RWPE2 (cell line): ENCODE results near the gene IFNL2.

ENCODE experiments used
- ATAC-seq: fragments of 200-7000 bp; cut with Tn5 transposase; 3 replicates; pipeline ENCODE4 v1.9.1; 2021; ENCODE audit warnings: low read depth
- DNase-seq: peaks from one replicate; pipeline ENCODE4 v3.0.0-alpha.2; 2020; ENCODE audit warnings: low spot score
- H3K27ac ChIP-seq: fragments of 450-650 bp; 2 replicates; pipeline ENCODE4 v1.5.1; 2017; ENCODE audit warnings: mild to moderate bottlenecking; ENCODE audit not compliant: poor library complexity, severe bottlenecking
- H3K27me3 ChIP-seq: fragments of 250-450 bp; sonication (Bioruptor Pico); 2 replicates; pipeline ENCODE4 v1.5.1; 2021; ENCODE audit warnings: mild to moderate bottlenecking, moderate library complexity; ENCODE audit not compliant: insufficient read depth, poor library complexity, severe bottlenecking
- H3K36me3 ChIP-seq: fragments of 250-450 bp; sonication (Bioruptor Pico); 2 replicates; pipeline ENCODE4 v1.5.1; 2020; ENCODE audit warnings: low read depth, mild to moderate bottlenecking, moderate library complexity
- H3K4me1 ChIP-seq: fragments of 250-450 bp; sonication (Bioruptor Pico); 2 replicates; pipeline ENCODE4 v1.5.1; 2021; ENCODE audit warnings: mild to moderate bottlenecking, moderate library complexity; ENCODE audit not compliant: insufficient read depth, poor library complexity, severe bottlenecking
- H3K4me3 ChIP-seq: fragments of 250-450 bp; sonication (Bioruptor Pico); 2 replicates; pipeline ENCODE4 v1.5.1; 2021; ENCODE audit warnings: mild to moderate bottlenecking, moderate library complexity; ENCODE audit not compliant: severe bottlenecking
- H3K9me3 ChIP-seq: fragments of 250-450 bp; sonication (Bioruptor Pico); 2 replicates; pipeline ENCODE4 v1.5.1; 2021; ENCODE audit warnings: mild to moderate bottlenecking, moderate library complexity; ENCODE audit not compliant: severe bottlenecking
- CTCF ChIP-seq: fragments of 450-650 bp; IDR thresholded peaks from one replicate; pipeline ENCODE4 v1.5.1; 2017; ENCODE audit warnings: mild to moderate bottlenecking, moderate library complexity; ENCODE audit not compliant: poor library complexity, severe bottlenecking

The IFNL2 gene

DNA sequence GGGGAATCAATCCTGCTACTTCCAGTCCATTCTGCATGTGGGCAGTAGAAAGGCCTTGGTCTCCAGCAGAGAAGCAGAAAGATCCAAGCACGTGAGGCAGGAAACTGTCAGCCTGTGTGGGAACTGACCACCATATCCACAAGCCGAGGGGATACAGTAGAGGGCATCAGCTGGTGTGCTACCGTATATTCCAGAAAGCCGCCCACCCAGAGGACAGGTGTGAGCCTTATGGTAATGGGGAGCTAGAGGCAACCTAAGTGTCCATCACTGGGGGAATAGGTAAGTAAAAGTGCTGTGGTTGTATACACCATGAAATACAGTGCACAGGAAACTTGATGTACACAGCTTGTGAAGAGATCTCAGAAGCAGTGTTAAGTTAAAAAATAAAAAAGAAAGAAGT lies 25.2 kb downstream of the IFNL2 start:
- ATAC-seq (no peak), DNase-seq (no peak)
- Histone ChIP-seq H3K36me3 (no peaks in the 10 kb centered on the region), H3K27ac (no peak overlapping the region), H3K27me3 (no peaks in the 10 kb centered on the region), H3K9me3 (no peaks in the 10 kb centered on the region), H3K4me1 (no peaks in the 10 kb centered on the region), H3K4me3 (no peak overlapping the region)
- TF ChIP-seq CTCF, result no peak

- Histone ChIP-seq H3K4me3 (no peak within 1 kb of the TSS), H3K4me1 (no peaks in the 10 kb centered on the region), H3K36me3 (no peaks in the 10 kb centered on the region), H3K9me3 (no peaks in the 10 kb centered on the region), H3K27me3 (no peaks in the 10 kb centered on the region), H3K27ac (no peak within 1 kb of the TSS)
- peak; percentile 51; the same call in 2 of the 3 replicates for ATAC-seq
- no peak for DNase-seq
- TF ChIP-seq CTCF, result no peak
These were observed 28.0 kb downstream of the IFNL2 start, which contains the start of gene IFNL1 for GRCh38 chr19:39296055-39296645. Gene IFNL1, plus strand, starts transcription at chr19:39296407. Its CDS starts 15 bp downstream, at chr19:39296422.

DNA sequence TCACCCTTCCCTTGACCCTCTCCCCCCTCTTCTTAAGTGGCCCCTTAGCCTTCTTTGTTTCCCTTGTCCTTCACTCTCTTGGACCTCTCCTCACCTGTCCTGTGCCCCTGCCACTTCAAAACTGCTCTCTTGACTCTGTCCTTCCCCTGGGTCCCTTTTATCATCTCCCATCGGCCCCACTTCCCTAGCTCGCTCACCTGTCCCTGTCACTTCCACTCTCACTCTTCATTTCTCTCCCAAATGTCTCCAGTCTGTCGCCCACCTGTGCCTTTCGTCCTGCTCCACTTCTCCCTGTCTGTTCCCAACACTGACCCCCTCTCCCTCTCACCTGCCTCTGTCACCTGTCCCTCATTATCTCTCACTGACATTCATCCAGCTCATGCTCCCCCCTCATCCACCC lies 28.7 kb downstream of the IFNL2 start:
- H3K4me3 ChIP-seq, result no peak overlapping the region
- H3K4me1 ChIP-seq, result no peaks in the 10 kb centered on the region
- ATAC-seq, result no peak
- no peaks in the 10 kb centered on the region for H3K36me3 ChIP-seq
- TF ChIP-seq CTCF, result no peak
- no peaks in the 10 kb centered on the region for H3K9me3 ChIP-seq
- DNase-seq, result no peak
- no peak overlapping the region for H3K27ac ChIP-seq
- no peaks in the 10 kb centered on the region for H3K27me3 ChIP-seq

GRCh38 chr19:39297931-39298634 lies 29.9 kb downstream of the IFNL2 start:
- Histone ChIP-seq H3K4me3 (no peak overlapping the region), H3K9me3 (no peaks in the 10 kb centered on the region), H3K27me3 (no peaks in the 10 kb centered on the region), H3K4me1 (no peaks in the 10 kb centered on the region), H3K27ac (no peak overlapping the region), H3K36me3 (no peaks in the 10 kb centered on the region)
- DNase-seq, result no peak
- ATAC-seq, result no peak
- no peak for TF ChIP-seq CTCF

- Histone ChIP-seq H3K9me3 (no peaks in the 10 kb centered on the region), H3K4me1 (no peaks in the 10 kb centered on the region), H3K27ac (no peak overlapping the region), H3K27me3 (no peaks in the 10 kb centered on the region), H3K36me3 (no peaks in the 10 kb centered on the region), H3K4me3 (no peak overlapping the region)
- TF ChIP-seq CTCF, result no peak
- DNase-seq (no peak), ATAC-seq (no peak)
These were observed 31.2 kb downstream of the IFNL2 start for GRCh38 chr19:39299404-39299803.
